Measurements from ENCODE around the gene PFKM.
"Not testable (repeated sequence)": the region's sequence is repeated elsewhere in the genome, so short reads cannot be mapped to it uniquely, and the experiment has no call there.

Gene PFKM

DNA sequence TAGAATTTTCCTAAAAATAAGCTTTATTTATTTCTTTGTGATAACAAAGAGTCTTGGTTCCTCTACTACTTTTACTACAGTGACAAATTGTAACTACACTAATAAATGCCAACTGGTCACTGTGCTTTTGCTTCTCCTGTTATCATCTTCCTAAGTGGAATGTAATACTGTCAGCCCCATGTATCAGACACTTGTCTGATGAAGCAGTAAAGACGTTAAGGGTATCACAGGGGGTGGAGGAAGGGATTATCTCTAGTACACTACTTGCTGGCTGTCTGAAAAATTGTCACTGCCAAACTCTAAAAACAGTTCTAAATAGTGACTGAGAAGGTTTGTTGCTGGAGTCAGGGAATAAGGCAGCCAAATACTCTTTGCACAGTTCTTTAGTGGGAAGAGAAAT lies 26.8 kb downstream of the PFKM start:
- Histone ChIP-seq H3K36me3 (peaks cover 81% of the 10 kb centered on the region), H3K9me3 (no peaks in the 10 kb centered on the region), H3K4me3 (ENCODE audit: low read depth in 1 of 2, low read length in 1 of 2) (no peak overlapping the region), H3K4me1 (ENCODE audit: control insufficient read depth in 1 of 2, insufficient read depth in 1 of 2, low read depth in 1 of 2, low read length in 1 of 2) (peaks cover 8 to 9% of the 10 kb centered on the region in 2 experiments), H3K27ac (no peak overlapping the region), H3K27me3 (no peaks in the 10 kb centered on the region)
- TF ChIP-seq, protein P1, sequence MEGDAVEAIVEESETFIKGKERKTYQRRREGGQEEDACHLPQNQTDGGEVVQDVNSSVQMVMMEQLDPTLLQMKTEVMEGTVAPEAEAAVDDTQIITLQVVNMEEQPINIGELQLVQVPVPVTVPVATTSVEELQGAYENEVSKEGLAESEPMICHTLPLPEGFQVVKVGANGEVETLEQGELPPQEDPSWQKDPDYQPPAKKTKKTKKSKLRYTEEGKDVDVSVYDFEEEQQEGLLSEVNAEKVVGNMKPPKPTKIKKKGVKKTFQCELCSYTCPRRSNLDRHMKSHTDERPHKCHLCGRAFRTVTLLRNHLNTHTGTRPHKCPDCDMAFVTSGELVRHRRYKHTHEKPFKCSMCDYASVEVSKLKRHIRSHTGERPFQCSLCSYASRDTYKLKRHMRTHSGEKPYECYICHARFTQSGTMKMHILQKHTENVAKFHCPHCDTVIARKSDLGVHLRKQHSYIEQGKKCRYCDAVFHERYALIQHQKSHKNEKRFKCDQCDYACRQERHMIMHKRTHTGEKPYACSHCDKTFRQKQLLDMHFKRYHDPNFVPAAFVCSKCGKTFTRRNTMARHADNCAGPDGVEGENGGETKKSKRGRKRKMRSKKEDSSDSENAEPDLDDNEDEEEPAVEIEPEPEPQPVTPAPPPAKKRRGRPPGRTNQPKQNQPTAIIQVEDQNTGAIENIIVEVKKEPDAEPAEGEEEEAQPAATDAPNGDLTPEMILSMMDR (IDR thresholded peaks at IDR 0.05) = no peak

DNA sequence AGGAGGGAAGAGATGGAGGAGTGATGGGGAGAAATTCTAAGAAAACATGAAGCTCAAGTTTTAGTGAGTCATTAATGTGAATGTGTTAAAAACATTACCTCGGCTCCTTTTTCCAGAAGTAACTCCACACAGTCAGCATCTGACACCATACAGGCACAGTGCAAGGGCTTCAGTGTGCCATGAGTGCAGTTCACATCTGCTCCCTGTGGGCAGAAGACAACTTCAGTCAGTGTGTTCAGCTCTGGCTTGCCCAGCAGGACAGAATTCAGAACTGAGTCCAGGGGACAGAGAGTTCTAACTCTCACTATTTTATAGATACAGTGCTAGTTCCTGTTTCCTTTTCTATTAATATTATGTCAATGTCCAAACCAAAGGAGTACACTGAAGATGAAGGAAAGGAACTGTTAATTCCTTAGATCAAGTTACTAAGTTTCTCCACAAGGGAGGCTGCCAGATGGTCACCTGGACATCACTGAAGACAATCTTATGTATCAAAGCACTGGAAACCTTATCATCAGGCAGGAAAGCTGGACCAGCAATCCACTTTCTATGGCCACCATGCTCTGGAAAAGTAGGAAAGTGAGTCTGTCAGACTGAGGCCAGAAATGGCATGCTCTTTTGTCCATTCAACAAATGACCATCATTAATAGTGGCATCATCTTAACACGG lies 32.1 kb downstream of the PFKM start:
- H3K4me3 ChIP-seq (ENCODE audit: low read depth in 1 of 2, low read length in 1 of 2) = no peak overlapping the region
- peaks cover 8 to 11% of the 10 kb centered on the region in 2 experiments for H3K4me1 ChIP-seq (ENCODE audit: control insufficient read depth in 1 of 2, insufficient read depth in 1 of 2, low read depth in 1 of 2, low read length in 1 of 2)
- H3K27me3 ChIP-seq = no peaks in the 10 kb centered on the region
- peaks cover 82% of the 10 kb centered on the region for H3K36me3 ChIP-seq
- TF ChIP-seq, protein P1 (IDR thresholded peaks at IDR 0.05) = no peak
- H3K9me3 ChIP-seq = no peaks in the 10 kb centered on the region
- no peak overlapping the region for H3K27ac ChIP-seq

DNA sequence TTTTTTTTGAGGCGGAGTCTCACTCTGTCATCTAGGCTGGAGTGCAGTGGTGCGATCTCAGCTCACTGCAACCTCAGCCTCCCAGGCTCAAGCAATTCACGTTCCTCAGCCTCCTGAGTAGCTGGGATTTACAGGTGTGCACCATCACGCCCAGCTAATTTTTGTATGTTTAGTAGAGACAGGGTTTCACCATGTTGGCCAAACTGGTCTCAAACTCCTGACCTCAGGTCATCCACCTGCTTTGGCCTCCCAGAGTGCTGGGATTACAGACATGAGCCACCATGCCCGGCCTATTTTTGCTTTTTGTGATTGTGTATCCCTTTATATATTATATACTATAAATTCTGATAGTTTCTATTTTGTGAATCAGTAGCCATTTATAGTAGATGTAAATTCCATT lies 36.6 kb downstream of the PFKM start:
- not testable (repeated sequence) for H3K9me3 ChIP-seq; H3K27me3 ChIP-seq; H3K4me3 ChIP-seq (ENCODE audit: low read depth in 1 of 2, low read length in 1 of 2); H3K27ac ChIP-seq
- peaks cover 18 to 20% of the 10 kb centered on the region in 2 experiments for H3K4me1 ChIP-seq (ENCODE audit: control insufficient read depth in 1 of 2, insufficient read depth in 1 of 2, low read depth in 1 of 2, low read length in 1 of 2)
- peaks cover 38% of the 10 kb centered on the region for H3K36me3 ChIP-seq

DNA sequence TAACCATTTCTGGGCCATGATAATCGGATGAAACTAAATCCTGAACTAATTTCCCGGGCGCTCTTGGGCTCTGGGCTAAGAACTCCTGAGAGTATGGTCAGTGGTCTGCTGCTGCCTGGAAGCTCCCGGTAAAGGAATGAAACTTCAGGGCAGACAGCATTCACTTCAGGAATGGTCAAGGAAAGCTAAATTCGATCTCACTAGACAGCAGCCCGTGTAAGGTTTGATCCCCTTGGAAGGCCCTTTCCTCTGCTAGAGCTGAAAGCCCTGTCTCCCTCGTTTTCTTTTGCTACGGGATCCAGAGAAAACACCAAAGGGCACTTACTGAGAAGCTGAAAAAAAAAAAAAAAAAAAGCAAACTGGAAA lies 37.5 kb downstream of the PFKM start:
- H3K9me3 ChIP-seq = no peaks in the 10 kb centered on the region
- no peaks in the 10 kb centered on the region for H3K27me3 ChIP-seq
- H3K27ac ChIP-seq = peak overlapping the region; percentile 91
- peak overlapping the region; percentile 74 to 78 for H3K4me3 ChIP-seq (ENCODE audit: low read depth in 1 of 2, low read length in 1 of 2)
- H3K36me3 ChIP-seq = peaks cover 30% of the 10 kb centered on the region
- TF ChIP-seq, protein P1 (IDR thresholded peaks at IDR 0.05) = no peak
- H3K4me1 ChIP-seq (ENCODE audit: control insufficient read depth in 1 of 2, insufficient read depth in 1 of 2, low read depth in 1 of 2, low read length in 1 of 2) = peaks cover 22 to 25% of the 10 kb centered on the region in 2 experiments

DNA sequence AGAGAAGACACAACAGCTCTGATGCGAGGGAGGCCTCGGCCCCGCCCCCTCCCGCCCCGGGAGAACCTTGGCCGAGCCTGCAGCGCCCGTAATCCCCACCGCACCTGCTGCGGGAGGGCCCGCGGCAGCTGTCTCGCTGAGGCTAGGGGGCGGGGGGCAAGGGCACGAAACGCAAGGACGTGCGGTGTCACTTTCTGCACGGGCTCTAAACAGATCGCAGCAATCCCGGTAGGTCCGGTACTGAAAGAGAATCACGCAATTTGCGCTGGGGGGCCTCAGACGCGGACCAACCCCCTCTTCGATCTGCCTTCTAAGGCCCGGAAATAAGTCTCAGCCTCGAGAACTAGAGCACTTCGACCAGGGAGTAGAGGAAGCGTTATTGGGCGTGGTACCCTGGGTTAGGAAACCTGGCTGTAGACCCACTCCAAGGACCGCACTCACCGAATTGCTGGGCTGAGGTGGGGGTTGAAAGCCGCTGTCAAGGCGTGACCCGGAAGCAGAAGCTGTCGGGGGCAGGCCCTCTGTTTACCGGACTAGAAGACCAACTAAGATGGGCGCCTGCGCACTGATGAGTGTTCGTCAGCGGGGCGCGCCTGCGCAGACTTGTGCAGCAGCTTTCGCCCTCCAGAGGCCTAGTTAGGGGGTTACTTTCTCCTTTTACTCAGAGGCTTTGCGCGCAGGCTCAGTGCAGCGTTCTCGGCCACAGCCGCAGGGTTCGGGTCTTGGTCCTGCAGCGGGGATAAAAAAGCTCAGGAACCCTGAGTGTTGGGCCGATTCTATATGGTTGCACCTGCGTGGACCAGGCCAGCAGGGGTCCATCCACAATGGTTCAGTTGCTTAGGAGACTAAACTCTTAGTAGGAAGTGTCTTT lies 38.1 kb downstream of the PFKM start, which contains the start of gene ASB8:
Gene ASB8 (minus strand): TSS at position 498 of the 871 bp plus-strand sequence. CDS start 4,019 bp downstream, outside the sequence.
- Histone ChIP-seq H3K27me3 (no peaks in the 10 kb centered on the region), H3K9me3 (no peaks in the 10 kb centered on the region), H3K27ac (peak within 1 kb of the TSS; percentile 91), H3K36me3 (peaks cover 24% of the 10 kb centered on the region), H3K4me3 (ENCODE audit: low read depth in 1 of 2, low read length in 1 of 2) (peak within 1 kb of the TSS; percentile 74 to 78), H3K4me1 (ENCODE audit: control insufficient read depth in 1 of 2, insufficient read depth in 1 of 2, low read depth in 1 of 2, low read length in 1 of 2) (peaks cover 22 to 25% of the 10 kb centered on the region in 2 experiments)
- TF ChIP-seq, protein P1 (IDR thresholded peaks at IDR 0.05) = peak; percentile 64
